ENCODE results near the gene CCL18.

The CCL18 gene

DNA sequence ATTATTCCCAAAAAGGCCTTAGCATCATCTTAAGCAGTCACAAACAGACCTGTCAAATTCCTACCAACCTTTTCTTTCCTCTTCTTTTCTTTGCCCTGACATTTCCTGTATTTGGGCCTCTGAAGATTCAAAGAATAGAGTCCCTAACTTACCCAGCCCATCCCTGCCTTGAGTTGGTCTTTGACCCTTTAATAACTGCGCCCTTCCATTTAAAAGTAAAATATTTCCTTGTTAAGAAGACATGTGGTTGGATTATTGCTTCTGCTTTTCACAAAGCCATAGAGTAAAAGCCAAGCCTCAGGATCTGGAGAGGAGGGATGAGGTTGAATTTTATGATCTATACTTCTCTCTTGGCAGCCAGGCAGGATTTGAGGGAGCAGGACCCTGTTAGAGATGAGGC, 33.1 kb upstream of the CCL18 start:
- H3K36me3 ChIP-seq (replicated peaks; ENCODE audit: low read depth, low read length), result no peaks in the 10 kb centered on the region
- no peak overlapping the region for H2AFZ ChIP-seq (ENCODE audit: low read depth, low read length)
- TF ChIP-seq EZH2phosphoT487 (IDR thresholded peaks at IDR 0.05; ENCODE audit: low read depth), result no peak
- TF ChIP-seq, protein P1, sequence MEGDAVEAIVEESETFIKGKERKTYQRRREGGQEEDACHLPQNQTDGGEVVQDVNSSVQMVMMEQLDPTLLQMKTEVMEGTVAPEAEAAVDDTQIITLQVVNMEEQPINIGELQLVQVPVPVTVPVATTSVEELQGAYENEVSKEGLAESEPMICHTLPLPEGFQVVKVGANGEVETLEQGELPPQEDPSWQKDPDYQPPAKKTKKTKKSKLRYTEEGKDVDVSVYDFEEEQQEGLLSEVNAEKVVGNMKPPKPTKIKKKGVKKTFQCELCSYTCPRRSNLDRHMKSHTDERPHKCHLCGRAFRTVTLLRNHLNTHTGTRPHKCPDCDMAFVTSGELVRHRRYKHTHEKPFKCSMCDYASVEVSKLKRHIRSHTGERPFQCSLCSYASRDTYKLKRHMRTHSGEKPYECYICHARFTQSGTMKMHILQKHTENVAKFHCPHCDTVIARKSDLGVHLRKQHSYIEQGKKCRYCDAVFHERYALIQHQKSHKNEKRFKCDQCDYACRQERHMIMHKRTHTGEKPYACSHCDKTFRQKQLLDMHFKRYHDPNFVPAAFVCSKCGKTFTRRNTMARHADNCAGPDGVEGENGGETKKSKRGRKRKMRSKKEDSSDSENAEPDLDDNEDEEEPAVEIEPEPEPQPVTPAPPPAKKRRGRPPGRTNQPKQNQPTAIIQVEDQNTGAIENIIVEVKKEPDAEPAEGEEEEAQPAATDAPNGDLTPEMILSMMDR (IDR thresholded peaks at IDR 0.05; ENCODE audit: low read depth, low read length), result no peak
- no peaks in the 10 kb centered on the region for H4K20me1 ChIP-seq (ENCODE audit: insufficient read depth, low read length)
- no peak overlapping the region for H3K27ac ChIP-seq (ENCODE audit: low read length)
- H3K9ac ChIP-seq (ENCODE audit: low read length), result no peak overlapping the region
- H3K4me3 ChIP-seq (ENCODE audit: low read length), result no peak overlapping the region
- H3K27me3 ChIP-seq (ENCODE audit: low read depth, low read length), result peaks cover 75% of the 10 kb centered on the region
- no peaks in the 10 kb centered on the region for H3K9me3 ChIP-seq (ENCODE audit: insufficient read depth, low read length)
- H3K4me2 ChIP-seq (ENCODE audit: low read length), result no peak overlapping the region
- peaks cover 19% of the 10 kb centered on the region for H3K4me1 ChIP-seq (ENCODE audit: low read length)
- no peaks in the 10 kb centered on the region for H3K79me2 ChIP-seq (ENCODE audit: low read length)

DNA sequence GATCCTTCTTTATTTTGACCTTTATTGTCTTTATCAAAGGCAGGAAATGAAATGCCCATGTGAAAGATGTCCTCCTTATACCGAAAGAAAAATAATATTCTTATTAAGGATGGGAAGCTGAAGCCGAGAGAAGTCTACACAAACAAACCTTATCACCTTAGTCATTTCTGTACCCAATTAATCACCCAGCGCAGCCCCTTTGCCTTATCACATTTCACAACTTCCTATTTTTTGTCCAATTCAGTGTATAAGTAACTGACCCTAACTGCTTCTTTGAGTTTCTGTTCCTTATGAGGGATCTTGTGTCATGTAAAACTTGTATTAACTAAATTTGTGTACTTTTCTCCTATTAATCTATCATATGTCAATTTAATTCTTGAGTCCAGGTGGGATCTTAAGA, 29.9 kb upstream of the CCL18 start:
- TF ChIP-seq EZH2phosphoT487 (IDR thresholded peaks at IDR 0.05; ENCODE audit: low read depth), result no peak
- TF ChIP-seq, protein P1 (IDR thresholded peaks at IDR 0.05; ENCODE audit: low read depth, low read length), result no peak
- H3K36me3 ChIP-seq (replicated peaks; ENCODE audit: low read depth, low read length), result no peaks in the 10 kb centered on the region
- no peaks in the 10 kb centered on the region for H4K20me1 ChIP-seq (ENCODE audit: insufficient read depth, low read length)

DNA sequence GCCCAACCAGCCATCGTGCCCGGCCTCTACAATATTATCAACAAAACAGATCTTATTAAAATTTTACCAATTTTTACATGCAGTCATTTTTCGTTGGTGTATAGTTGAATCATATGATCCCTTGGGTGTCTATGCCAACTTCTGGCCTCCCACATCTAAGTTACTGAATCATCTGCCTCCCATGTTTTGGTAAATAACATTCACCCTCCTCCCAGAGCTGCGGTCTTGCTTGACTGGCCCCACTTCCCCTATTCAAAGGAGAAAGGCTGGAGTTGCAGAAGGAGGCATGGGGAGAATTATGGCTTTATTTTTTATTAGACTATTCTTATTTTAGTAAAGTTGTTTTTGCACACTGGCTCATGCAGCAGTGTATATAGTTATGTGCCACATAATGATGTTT, 27.8 kb upstream of the CCL18 start:
- Histone ChIP-seq H3K9me3 (ENCODE audit: insufficient read depth, low read length) (no peaks in the 10 kb centered on the region), H3K79me2 (ENCODE audit: low read length) (no peaks in the 10 kb centered on the region), H3K36me3 (replicated peaks; ENCODE audit: low read depth, low read length) (no peaks in the 10 kb centered on the region), H3K4me2 (ENCODE audit: low read length) (no peak overlapping the region), H3K27ac (ENCODE audit: low read length) (no peak overlapping the region), H4K20me1 (ENCODE audit: insufficient read depth, low read length) (no peaks in the 10 kb centered on the region), H2AFZ (ENCODE audit: low read depth, low read length) (no peak overlapping the region), H3K4me1 (ENCODE audit: low read length) (peaks cover 24% of the 10 kb centered on the region), H3K27me3 (ENCODE audit: low read depth, low read length) (peaks cover 36% of the 10 kb centered on the region), H3K4me3 (ENCODE audit: low read length) (no peak overlapping the region), H3K9ac (ENCODE audit: low read length) (no peak overlapping the region)
- no peak for TF ChIP-seq EZH2phosphoT487 (IDR thresholded peaks at IDR 0.05; ENCODE audit: low read depth)
- TF ChIP-seq, protein P1 (IDR thresholded peaks at IDR 0.05; ENCODE audit: low read depth, low read length), result no peak

More for the DNA sequence above, 29.9 kb upstream of the CCL18 start:
- no peaks in the 10 kb centered on the region for H3K9me3 ChIP-seq (ENCODE audit: insufficient read depth, low read length)
- peaks cover 24% of the 10 kb centered on the region for H3K4me1 ChIP-seq (ENCODE audit: low read length)
- peak overlapping the region; percentile 72 for H3K4me2 ChIP-seq (ENCODE audit: low read length)
- no peak overlapping the region for H3K27ac ChIP-seq (ENCODE audit: low read length)
- H3K4me3 ChIP-seq (ENCODE audit: low read length), result peak overlapping the region; percentile 29
- H3K79me2 ChIP-seq (ENCODE audit: low read length), result no peaks in the 10 kb centered on the region
- peaks cover 54% of the 10 kb centered on the region for H3K27me3 ChIP-seq (ENCODE audit: low read depth, low read length)
- no peak overlapping the region for H2AFZ ChIP-seq (ENCODE audit: low read depth, low read length)
- H3K9ac ChIP-seq (ENCODE audit: low read length), result no peak overlapping the region

DNA sequence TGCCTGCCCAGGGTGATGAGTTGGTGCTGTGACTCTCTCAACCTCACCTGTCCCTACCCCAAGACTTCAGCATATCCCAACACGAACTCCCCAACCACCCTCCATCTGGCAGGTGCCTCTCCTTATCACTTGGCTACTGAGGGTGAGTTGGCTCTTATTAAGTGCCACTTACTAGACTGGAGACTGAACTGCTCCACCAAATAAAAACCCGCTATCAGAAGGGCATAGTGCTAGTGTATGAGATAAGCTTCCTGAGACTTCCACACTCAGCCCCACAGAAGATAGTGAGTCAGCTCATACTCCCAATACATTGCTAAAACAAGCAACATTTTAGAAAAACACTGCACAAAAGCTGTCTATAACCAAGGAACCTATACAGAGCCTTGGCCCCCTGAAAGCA, 16.0 kb upstream of the CCL18 start:
- Histone ChIP-seq H4K20me1 (ENCODE audit: insufficient read depth, low read length) (no peaks in the 10 kb centered on the region), H3K4me1 (ENCODE audit: low read length) (no peaks in the 10 kb centered on the region), H3K4me3 (ENCODE audit: low read length) (no peak overlapping the region), H3K36me3 (replicated peaks; ENCODE audit: low read depth, low read length) (no peaks in the 10 kb centered on the region), H3K79me2 (ENCODE audit: low read length) (no peaks in the 10 kb centered on the region), H3K4me2 (ENCODE audit: low read length) (no peak overlapping the region), H3K9me3 (ENCODE audit: insufficient read depth, low read length) (peaks cover 16% of the 10 kb centered on the region; the same call in 1 of the 2 replicates), H2AFZ (ENCODE audit: low read depth, low read length) (no peak overlapping the region), H3K27me3 (ENCODE audit: low read depth, low read length) (peaks cover 55% of the 10 kb centered on the region), H3K9ac (ENCODE audit: low read length) (no peak overlapping the region), H3K27ac (ENCODE audit: low read length) (no peak overlapping the region)
- no peak for TF ChIP-seq EZH2phosphoT487 (IDR thresholded peaks at IDR 0.05; ENCODE audit: low read depth)
- TF ChIP-seq, protein P1 (IDR thresholded peaks at IDR 0.05; ENCODE audit: low read depth, low read length), result no peak
